EL (cell line): ENCODE measurements around the gene MED26.

Source experiments
- DNase-seq: peaks from one replicate; pipeline ENCODE4 v3.0.0-alpha.2; 2016

The MED26 gene

DNA sequence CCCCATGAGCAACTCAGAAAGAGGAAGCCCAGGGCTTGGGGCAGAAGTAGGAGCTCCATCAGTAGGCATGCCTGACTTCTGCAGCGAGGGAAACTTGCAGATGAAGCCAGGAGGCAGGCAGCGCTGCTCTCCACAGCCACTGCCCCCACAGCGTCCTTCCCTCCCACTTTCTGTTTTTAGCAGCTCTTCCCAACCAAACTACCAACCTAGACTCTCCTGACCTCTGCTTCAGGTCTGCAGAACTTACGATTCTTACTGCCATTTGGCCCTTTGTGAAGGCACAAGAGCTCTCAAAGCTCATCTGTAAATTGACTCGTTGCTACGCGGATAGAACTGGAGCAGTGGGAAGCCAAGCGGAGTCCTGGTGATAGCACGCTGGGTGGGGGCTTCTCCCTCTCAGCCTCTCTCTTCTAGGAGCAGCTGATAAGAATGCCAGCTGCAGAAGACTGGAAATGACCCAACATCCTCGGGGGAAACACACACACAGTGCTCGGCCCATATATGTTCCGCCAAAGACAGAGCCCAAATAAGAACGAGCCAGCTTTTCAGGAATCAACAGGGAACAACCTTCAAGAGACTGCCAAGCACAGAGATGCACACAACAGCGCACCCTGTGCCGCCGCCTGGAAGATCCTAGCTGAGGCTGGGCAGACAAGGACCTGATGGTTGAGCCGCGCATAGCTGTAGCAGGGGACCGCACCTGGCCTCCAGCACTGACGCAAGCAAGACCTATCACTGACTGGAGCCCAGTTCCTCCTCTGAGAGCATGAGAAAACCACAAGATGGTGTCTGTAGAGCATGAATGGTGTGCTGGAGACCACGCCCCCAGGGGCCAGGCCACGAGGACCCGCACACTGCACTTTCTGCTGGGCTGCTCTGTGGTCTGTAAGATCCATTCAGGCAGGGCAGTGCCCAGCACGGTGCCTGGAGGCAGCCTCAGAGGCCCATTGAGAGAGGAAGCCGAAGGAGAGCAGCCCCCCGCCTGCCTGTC is 39.9 kb downstream of the MED26 start:
- peak; percentile 13 for DNase-seq

- DNase-seq, result peak; percentile 65
Observed at GRCh38 chr19:16586991-16587832, 40.8 kb downstream of the MED26 start.

GRCh38 chr19:16586477-16586871 is 41.5 kb downstream of the MED26 start:
- DNase-seq, result no peak

GRCh38 chr19:16585808-16586476 is 42.1 kb downstream of the MED26 start:
- DNase-seq, result peak; percentile 25

- DNase-seq, result no peak
Observed at GRCh38 chr19:16585094-16585801, 42.8 kb downstream of the MED26 start.

DNA sequence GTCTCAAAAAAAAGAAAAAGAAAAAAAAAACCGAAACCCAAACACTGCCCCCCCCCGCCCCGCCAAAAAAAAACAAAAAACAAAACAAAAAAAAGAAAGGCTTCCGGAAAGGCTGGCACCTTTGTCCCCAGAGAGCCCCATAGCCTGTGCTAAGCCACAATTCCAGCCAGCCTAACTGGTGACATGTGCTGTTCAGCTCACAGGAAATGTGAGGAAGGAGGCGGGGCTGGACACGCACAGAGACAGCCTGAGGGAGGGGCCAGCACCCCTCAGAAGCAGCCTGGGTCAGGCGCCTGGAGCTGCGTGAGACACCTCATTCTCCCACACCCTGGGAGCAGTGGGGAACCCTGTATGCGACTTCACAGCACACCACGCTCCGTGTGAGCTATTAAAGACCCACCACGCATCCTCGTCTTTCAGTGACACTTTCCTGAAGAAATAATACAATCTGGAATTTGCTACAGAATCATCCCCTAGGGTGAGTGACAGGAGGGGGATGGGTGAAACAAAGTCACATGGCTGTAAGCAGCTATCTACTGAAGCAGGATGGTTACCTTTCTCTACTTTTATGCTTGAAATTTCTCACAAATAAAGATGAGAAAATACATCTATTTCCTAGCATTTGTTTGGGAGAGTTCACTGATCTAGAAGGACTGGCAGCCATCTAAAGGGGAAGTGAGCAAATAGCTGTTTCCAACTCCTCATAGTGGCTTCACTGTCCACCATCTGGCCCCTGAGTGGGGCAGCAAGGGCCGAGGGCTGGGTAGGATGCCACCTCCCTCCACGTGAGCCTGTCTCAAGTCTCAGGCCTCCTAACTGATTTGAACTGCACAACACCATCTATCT is 43.5 kb downstream of the MED26 start:
- peak; percentile 90 for DNase-seq

DNA sequence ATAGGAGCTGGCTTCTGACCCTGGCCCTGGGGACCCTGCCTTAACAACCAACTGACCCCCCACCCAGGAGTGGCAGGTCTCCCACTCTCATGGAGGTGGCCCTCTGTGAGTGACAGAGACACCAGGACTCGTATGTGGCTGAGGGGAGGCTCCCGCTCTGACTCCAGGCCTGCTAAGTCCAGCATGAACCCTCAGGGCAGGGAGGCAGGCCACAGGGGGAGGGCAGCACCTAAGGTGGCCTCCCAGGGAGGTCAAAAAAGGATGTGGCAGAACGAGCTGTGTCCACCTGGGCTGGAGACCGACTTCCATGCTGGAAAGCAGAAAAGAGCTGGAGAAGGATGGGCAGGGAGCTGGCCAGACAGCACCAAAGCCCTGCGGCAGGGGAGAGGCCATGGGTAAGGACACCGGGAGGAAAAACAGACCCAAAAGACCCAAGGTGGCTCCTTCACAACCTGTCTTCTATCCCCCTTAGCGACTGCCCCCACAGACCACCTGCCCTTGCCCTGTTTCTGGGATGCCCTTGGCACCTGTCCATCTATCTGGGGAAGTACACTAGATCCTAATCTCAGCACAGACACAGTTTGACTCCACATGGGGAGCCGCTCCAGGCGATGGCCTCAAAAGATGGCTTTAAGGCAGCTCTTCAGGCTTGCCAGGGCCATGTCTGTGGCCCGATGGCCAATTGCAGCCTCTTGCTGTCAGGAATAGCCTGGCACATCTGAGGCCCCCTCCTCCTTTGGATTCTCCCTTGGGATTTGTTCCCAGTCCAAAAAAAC is 45.3 kb downstream of the MED26 start:
- no peak for DNase-seq

DNA sequence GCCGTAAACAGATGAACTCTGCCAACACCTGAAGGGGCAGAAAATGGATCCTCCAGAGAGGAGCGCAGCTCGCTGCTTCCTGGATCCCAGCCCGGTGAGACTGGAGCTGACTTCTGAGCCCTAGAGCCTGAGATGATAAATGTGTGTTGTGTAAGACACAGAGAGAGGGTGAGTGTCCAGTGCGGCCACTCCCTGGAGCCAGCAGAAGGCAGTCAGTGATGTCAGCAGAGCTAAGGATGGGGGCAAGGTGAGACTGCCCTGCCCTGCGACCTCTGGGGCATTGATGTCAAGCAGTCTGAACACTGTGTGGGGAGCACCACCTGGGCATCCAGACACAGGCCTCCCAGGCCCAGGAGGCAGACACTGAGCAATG is 46.0 kb downstream of the MED26 start:
- no peak for DNase-seq

- DNase-seq, result no peak
Observed at GRCh38 chr19:16581145-16581970, 46.6 kb downstream of the MED26 start.

GRCh38 chr19:16579381-16579780 is 48.6 kb downstream of the MED26 start:
- no peak for DNase-seq

DNA sequence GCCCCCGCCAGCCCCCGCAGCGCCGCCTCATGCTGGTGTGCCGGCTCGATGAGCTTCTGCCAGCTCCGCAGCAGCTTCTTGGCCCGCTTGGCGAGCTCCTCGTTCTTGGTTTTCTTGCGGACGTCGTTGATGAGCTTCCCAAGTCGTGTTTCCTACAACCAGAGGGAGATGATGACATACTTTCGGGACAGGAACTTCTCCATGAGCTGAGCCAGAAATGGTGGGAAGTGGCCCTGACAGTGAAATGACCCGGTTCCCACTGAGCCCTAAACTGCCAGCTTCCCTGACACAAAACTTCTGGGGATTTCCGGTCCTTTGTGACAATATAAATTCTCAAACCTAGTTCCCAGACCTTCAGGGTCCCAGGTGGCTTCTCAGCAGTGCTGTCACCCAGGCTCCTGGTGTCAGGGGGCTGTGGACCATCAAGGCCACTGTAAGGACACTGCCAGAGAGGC is 50.4 kb downstream of the MED26 start:
- no peak for DNase-seq

- no peak for DNase-seq
Observed at GRCh38 chr19:16576690-16577530, 51.1 kb downstream of the MED26 start.

GRCh38 chr19:16575861-16576689 is 51.9 kb downstream of the MED26 start:
- no peak for DNase-seq

DNA sequence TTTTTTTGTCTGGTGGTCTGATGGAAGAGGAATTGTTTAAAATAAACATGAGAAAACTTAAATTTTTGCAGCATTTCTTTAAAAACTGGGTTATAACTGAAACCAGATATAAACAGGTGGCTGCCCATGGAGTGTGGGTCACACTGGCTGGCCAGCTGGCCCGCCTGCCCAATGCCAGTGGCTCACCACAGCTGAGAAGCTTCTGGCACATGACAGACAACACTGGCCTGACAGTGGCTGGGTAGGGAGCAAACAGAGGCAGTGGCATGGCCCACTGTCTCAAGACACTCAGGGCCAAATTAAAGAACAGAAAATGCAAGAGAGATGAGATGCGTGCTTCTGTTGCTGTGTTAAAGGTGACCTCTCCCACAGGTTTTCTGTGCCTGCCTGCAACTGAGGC is 52.7 kb downstream of the MED26 start:
- DNase-seq, result no peak

DNA sequence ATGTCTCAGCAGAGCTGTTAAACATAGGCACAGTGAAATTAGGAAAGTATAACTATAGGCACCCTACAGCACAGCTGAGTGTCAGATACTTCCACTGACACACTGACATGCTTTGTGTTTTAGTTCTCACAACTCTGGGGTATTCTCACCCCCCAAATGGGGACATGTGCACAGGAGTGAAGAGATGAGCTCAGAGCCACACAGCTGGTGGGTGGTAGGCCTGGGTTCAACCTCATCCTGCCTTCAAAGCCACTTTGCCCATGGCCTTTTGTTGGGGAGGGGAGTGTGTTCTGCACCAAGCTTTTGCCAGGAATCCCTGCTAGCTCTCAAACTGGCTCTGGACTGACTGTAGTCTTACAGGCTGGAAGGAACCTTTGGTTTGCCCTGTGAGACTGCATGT is 54.1 kb downstream of the MED26 start:
- DNase-seq, result no peak

- DNase-seq, result no peak
Observed at GRCh38 chr19:16573296-16573695, 54.7 kb downstream of the MED26 start.

DNA sequence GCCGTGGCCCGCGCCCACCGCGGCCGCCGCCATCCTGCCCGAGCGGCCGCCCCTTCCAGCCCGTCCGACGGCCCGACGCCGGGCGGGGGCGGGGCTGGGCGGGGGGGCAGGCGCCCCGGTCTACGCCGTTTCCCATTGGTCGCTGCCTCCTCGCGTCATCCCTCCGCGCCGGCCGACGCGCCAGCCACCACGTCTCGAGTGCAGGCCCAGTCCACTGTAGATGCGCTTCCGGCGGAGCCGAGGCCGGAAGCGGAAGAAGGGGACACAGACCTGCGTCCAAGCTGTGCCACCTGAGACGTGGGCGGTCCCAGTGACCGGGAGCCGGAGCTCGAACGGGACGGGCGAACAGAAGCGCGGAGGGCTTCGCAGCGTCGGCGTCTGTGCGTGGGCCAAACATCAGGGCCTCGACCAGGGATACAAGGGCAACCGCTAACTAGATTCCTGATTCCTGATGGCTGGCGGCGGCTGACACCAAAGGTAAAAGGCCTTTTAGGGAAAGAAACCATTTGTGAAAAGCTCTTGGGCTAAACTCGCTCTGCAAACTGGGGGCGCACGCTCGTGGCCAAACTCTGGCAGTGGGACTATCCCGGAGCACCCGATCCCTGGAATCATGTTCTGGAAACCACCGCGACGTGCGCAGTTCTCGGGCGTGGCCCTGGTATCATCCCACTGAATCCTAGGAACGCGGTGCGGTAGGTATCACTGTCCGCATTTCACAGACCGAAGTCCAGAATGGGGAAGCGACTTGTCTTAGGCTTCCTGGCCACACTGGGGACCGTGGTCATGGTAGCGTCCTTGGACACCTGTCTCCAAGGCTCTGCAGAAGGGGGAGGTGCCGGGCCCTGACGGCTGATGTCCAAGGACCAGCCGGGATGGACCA is 55.4 kb downstream of the MED26 start, which contains the start of gene SLC35E1:
Gene SLC35E1, minus strand, starts transcription at position 84 of the 880 bp plus-strand sequence. Its CDS starts 51 bp downstream, at position 33.
- DNase-seq, result peak; percentile 96
